Thyroid gland (tissue), 4 donors: ENCODE data around the gene LILRA6.
"Not testable (repeated sequence)": the region's sequence is repeated elsewhere in the genome, so short reads cannot be mapped to it uniquely, and the experiment has no call there.

Experiments used
- CTCF ChIP-seq, 6 experiments: fragments of 200-600 bp in 3 of 6; fragments of 450-650 bp in 3 of 6; sonication (generic) in 3 of 6; IDR thresholded peaks; one replicate each; pipeline ENCODE4 v1.5.1; 2016 to 2019; ENCODE audit warnings: antibody characterized with exemption in 6 of 6, mild to moderate bottlenecking in 2 of 6, inconsistent platforms in 1 of 6, moderate library complexity in 1 of 6
- POLR2A ChIP-seq, 2 donors: fragments of 450-650 bp; IDR thresholded peaks; one replicate each; pipeline ENCODE4 v1.6.1; 2017; ENCODE audit warnings: antibody characterized with exemption in 2 of 2, mild to moderate bottlenecking in 2 of 2, moderate library complexity in 1 of 2

- TF ChIP-seq CTCF, POLR2A (IDR thresholded peaks at IDR 0.05): not testable (repeated sequence)
These were observed 39.1 kb upstream of the LILRA6 start for GRCh38 chr19:54281729-54282075.
